GM18519 (cell line): ENCODE results near the gene NINJ1.
A peak's percentile ranks its signal among the peaks of the same experiment; 100 is the strongest.
"Not testable (repeated sequence)": the region's sequence is repeated elsewhere in the genome, so short reads cannot be mapped to it uniquely, and the experiment has no call there.

Experiments used
- ATAC-seq: cut with Tn5 transposase; IDR thresholded peaks from one replicate; pipeline ENCODE4 v1.9.1; 2021; ENCODE audit warnings: mild to moderate bottlenecking, moderate library complexity; ENCODE audit not compliant: unreplicated experiment, low FRiP score

NINJ1 gene

GRCh38 chr9:93108291-93109041 lies 25.6 kb downstream of the NINJ1 start:
- no peak for ATAC-seq

DNA sequence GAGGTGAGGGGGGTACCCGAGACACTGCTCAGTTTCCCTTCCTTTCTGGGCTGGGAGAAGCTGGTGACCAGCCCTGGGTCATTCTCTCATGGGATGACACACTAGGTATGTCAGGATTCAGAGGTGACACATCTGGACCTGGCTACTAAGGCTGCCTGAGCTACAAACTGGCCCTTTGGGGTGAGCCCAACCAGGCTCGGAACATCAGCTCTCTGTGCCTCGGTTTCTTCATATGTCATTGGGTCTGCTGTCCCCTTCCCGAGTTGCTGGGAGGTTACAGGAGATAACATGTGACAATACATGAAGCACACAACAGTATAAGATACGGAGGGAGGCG lies 26.3 kb downstream of the NINJ1 start:
- ATAC-seq = no peak

GRCh38 chr9:93107151-93107824 lies 26.8 kb downstream of the NINJ1 start:
- no peak for ATAC-seq

- no peak for ATAC-seq
These were observed 28.4 kb downstream of the NINJ1 start for GRCh38 chr9:93105620-93106019.

DNA sequence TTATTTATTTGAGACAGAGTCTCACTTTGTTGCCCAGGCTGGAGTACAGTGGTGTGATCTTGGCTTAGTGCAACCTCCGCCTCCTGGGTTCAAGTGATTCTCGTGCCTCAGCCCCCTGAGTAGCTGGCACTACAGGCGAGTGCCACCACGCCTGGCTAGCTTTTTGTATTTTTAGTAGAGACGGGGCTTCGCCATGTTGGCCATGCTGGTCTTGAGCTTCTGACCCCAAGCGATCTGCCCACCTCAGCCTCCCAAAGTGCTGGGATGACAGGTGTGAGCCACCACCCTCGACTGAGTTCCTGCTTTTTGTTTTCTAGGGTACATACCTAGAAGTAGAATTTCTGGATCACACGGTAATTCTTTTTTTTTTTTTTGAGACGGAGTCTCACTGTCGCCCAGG lies 33.0 kb downstream of the NINJ1 start:
- not testable (repeated sequence) for ATAC-seq

- ATAC-seq = no peak
These were observed 33.8 kb downstream of the NINJ1 start for GRCh38 chr9:93100276-93100636.

GRCh38 chr9:93099551-93100275 lies 34.3 kb downstream of the NINJ1 start:
- ATAC-seq = no peak

GRCh38 chr9:93098236-93098946 lies 35.7 kb downstream of the NINJ1 start:
- ATAC-seq = no peak

- ATAC-seq = no peak
These were observed 36.4 kb downstream of the NINJ1 start for GRCh38 chr9:93097511-93098201.

- no peak for ATAC-seq
These were observed 37.2 kb downstream of the NINJ1 start for GRCh38 chr9:93096811-93097382.

DNA sequence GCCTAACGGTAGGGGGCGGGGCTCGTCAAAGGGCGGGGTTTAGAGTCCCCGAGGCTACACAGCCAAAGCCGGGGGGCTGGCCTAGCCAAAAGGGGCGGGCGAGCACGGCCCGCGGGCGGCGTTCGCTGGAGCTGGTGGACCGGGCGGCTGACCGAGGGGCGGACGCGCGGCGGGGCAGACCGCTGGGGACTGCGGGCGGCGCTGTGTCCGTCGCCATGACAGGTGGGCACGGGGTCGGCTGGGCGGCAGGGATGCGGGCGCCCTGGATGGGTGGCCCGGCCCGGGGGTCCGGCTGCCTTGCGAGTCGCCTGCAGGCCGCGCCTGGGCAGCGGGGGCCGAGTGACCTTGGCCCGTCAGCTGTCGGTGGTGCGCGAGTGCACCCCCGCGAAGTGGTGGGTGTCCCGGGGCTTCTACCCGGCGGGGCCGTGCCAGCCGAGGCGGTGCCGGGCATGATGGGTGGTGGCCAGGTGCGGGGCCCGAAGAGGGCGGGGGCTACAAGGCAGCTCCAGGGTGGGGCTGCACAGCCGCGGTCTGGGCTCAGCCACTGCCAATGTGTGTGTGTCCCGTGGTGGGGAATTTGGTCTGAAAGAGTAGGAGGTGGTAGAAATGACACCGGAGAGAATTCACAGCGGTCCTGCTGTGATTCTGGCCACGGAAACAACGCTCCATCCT lies 37.8 kb downstream of the NINJ1 start, which contains the start of gene CARD19:
Gene CARD19 (plus strand): TSS at position 87 of the 672 bp plus-strand sequence. CDS start 129 bp downstream, at position 216.
- no peak for ATAC-seq

DNA sequence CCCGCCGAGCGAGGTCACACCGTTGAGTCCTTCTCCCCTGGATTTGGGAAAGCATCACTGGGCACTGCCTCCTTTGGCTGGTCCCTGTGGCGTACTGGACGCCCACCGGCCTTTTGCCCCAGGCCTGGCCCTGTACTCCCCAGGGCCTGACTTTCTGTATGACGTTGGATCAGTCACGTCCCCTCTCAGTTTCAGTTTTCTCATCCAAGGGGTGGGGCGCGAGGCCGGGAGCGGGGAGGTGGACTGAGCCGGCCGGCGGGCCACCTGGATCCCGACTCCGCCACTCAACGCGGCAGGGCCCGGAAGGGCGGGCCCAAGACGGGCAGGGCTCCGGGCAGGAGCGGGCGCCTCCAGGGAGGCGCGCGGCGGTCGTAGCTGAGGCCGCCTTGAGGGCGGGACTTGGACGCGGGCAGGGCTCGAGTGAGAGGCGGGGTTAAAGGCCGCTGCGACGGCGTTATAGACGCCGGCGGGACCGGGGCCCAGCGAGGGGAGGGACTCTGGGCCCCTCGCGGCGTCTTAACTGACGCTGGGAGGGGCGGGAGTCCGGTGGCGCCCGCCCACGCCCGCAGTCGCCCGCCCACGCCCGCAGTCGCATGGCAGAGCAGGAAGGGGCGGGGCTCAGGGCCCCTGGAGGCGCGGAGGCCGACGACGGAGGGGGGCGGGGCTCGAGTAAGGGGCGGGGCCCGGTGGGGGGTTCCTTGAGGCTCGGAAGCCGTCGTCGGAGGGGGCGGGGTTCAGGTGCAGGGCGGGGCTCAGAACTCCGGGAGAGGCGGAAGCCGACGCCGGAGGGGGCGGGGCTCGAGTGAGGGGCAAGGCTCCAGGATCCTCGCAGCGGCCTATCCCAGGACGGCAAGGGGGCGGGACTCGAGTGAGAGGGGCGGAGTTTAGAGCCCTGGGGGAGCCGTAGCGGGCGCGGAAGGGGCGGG lies 38.6 kb downstream of the NINJ1 start:
- ATAC-seq = peak; percentile 50

GRCh38 chr9:93094658-93095204 lies 39.3 kb downstream of the NINJ1 start:
- ATAC-seq = no peak

DNA sequence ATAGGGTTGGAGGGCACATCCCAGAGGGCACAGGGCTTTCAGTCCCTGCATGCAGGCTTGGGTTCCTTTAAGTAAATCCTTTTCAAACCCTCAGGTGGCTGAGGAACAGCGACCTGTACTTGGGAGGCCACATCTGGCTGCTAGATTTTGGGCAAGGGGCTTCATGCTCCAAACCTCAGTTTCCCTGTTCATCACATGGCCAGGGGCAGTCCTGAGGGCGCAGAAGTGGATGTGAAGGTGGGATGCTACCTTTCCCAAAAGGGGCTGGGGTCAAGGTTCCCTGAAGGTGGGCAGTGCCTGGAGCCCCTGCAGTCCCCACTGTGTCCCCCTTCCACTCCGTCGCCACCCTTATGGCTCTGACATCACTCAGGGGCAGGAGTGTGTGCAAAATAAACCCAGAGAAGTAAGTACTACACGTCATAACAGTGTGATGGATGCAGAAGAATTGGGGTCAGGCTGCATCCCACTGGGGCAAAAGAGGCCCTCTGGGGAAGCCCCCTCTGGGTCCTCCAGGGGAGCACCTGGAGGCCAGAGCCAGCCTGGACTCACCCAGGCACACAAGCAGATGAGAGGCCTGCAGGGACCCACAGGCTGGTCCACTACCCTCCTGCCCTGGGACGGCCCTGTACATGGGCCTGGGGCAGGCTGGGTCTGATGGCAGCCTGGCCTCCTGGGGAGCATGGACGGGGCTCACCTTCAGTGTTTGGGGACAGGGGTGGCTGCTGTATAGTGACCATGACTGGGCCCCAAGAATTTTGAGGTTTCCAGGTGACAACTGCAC lies 40.0 kb downstream of the NINJ1 start:
- no peak for ATAC-seq

GRCh38 chr9:93093127-93093876 lies 40.7 kb downstream of the NINJ1 start:
- no peak for ATAC-seq

DNA sequence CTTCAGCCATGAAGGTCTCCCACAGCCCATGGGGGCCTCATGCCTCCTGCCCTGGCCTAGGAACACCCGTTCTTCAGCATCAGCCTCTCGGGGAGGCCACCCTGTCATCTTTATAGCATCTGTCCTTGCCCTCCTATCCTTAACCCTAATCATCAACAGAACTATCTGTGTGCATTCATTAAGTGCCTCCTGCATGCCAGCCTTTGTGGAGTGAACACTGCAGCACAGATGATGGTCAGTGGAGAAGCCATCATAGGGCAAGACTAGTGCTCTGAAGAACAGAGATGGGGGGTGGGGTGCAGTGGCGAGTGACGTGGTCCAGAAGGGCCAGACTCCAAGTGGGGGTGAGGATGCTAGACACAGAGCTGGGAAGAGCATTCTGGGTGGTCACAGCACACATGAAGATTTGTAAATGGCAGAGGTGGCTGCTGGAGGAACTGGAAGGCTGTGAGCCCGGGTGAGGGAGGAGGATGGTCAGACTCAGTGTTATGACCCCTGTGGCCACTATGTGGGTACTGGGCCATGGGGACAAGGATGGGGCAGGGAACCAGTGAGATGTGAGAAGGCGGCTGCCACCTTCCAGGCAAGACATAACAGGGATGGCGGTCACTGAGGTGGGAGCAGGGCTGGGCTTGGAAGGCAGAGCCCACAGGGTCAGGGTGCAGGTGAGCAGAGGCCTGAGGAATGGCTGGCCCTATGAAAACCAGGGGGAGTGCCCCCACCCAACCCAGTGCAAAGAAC lies 41.6 kb downstream of the NINJ1 start:
- no peak for ATAC-seq
